K562 (cell line): ENCODE data around the gene NFATC4. TPM values are rescaled to one million over a fixed set of nuclear protein-coding genes. Genes with fewer than 3 reads are reported as not detected.

Experiments used
- ARID2 ChIP-seq: fragments of 450-650 bp; IDR thresholded peaks from 2 replicates; pipeline ENCODE4 v1.6.1; 2017; ENCODE audit warnings: antibody characterized with exemption, mild to moderate bottlenecking
- EWSR1 ChIP-seq: fragments of 450-650 bp; IDR thresholded peaks from 2 replicates; pipeline ENCODE4 v1.6.1; 2018; ENCODE audit warnings: borderline replicate concordance, mild to moderate bottlenecking, low read depth, moderate library complexity; ENCODE audit not compliant: partially characterized antibody
- LARP7 ChIP-seq: fragments of 450-650 bp; IDR thresholded peaks from 2 replicates; pipeline ENCODE4 v1.6.1; 2016
- MNT ChIP-seq, 2 experiments: fragments of 450-650 bp; conservative IDR thresholded peaks; 2 replicates each; pipeline ENCODE4 v1.6.1; 2017; ENCODE audit warnings: mild to moderate bottlenecking in 2 of 2, moderate library complexity in 2 of 2
- NEUROD1 ChIP-seq: fragments of 150-350 bp; IDR thresholded peaks from 2 replicates; pipeline ENCODE4 v1.6.1; 2014; ENCODE audit warnings: borderline replicate concordance, low read length, low read depth; ENCODE audit not compliant: partially characterized antibody
- PHF8 ChIP-seq: fragments of 200-600 bp; sonication (generic); IDR thresholded peaks from 2 replicates; pipeline ENCODE4 v1.6.1; 2012; ENCODE audit warnings: mixed run types, mild to moderate bottlenecking, inconsistent platforms, low read length, moderate library complexity, borderline replicate concordance
- POLR2G ChIP-seq: fragments of 200-400 bp; formaldehyde crosslinking; IDR thresholded peaks from 2 replicates; pipeline ENCODE4 v1.6.1; 2017; ENCODE audit warnings: low read depth, mild to moderate bottlenecking, antibody characterized with exemption, low read length, moderate library complexity
- RB1 ChIP-seq: fragments of 450-650 bp; IDR thresholded peaks from 2 replicates; pipeline ENCODE4 v1.6.1; 2017; ENCODE audit warnings: low read depth, mild to moderate bottlenecking
- RBFOX2 ChIP-seq: fragments of 200-400 bp; formaldehyde crosslinking; IDR thresholded peaks from 2 replicates; pipeline ENCODE4 v1.6.1; 2017; ENCODE audit warnings: low read depth, mild to moderate bottlenecking, low read length, moderate library complexity
- RNF2 ChIP-seq: sonication (generic); IDR thresholded peaks from 2 replicates; pipeline ENCODE4 v1.6.1; 2016
- SIX5 ChIP-seq, 2 experiments: IDR thresholded peaks; 2 replicates each; pipeline ENCODE4 v1.6.1; 2011; ENCODE audit warnings: low read length in 2 of 2, borderline replicate concordance in 1 of 2, low read depth in 1 of 2, mild to moderate bottlenecking in 1 of 2, moderate library complexity in 1 of 2; ENCODE audit not compliant: insufficient read depth in 1 of 2
- SMAD4 ChIP-seq: fragments of 250-450 bp; sonication (Bioruptor Pico); conservative IDR thresholded peaks from 2 replicates; pipeline ENCODE4 v1.8.0; 2021; ENCODE audit warnings: inconsistent platforms, mild to moderate bottlenecking, moderate library complexity
- TOE1 ChIP-seq, 2 experiments: fragments of 450-650 bp in 1 of 2; sonication (generic) in 1 of 2; formaldehyde crosslinking in 1 of 2; IDR thresholded peaks; 2 replicates each; pipeline versions ENCODE4 v1.7.1 to v1.8.0; 2016 to 2022; ENCODE audit warnings: borderline replicate concordance in 2 of 2, mild to moderate bottlenecking in 2 of 2, antibody characterized with exemption in 1 of 2, inconsistent platforms in 1 of 2, low read depth in 1 of 2, missing genetic modification reagents in 1 of 2, moderate library complexity in 1 of 2
- USF2 ChIP-seq: sonication (generic); formaldehyde crosslinking; IDR thresholded peaks from 2 replicates; pipeline ENCODE4 v1.5.0; 2020; ENCODE audit warnings: missing genetic modification reagents
- VEZF1 ChIP-seq: fragments of 200-800 bp; sonication (Bioruptor generic); IDR thresholded peaks from 2 replicates; pipeline ENCODE4 v1.6.1; 2017; ENCODE audit warnings: missing genetic modification characterization, missing compliant biosample characterization
- ZBTB7A ChIP-seq: IDR thresholded peaks from 2 replicates; pipeline ENCODE4 v1.6.1; 2011; ENCODE audit warnings: low read depth, mild to moderate bottlenecking, low read length, moderate library complexity, borderline replicate concordance; ENCODE audit not compliant: control insufficient read depth
- ZEB2 ChIP-seq: fragments of 450-650 bp; IDR thresholded peaks from 2 replicates; pipeline ENCODE4 v1.6.1; 2016
- ZFX ChIP-seq: sonication (generic); formaldehyde crosslinking; IDR thresholded peaks from 2 replicates; pipeline ENCODE4 v1.8.0; 2022; ENCODE audit warnings: mild to moderate bottlenecking, missing genetic modification reagents, moderate library complexity
- ZNF740 ChIP-seq, 3 experiments: fragments of 200-800 bp in 1 of 3; sonication (Bioruptor generic) in 1 of 3; sonication (generic) in 1 of 3; formaldehyde crosslinking in 1 of 3; IDR thresholded peaks; 2 replicates each; pipeline versions ENCODE4 v1.6.1 to v1.8.0; 2016 to 2022; ENCODE audit warnings: mild to moderate bottlenecking in 2 of 3, missing compliant biosample characterization in 2 of 3, missing genetic modification characterization in 2 of 3, missing genetic modification reagents in 1 of 3
- polyA plus RNA-seq, 8 experiments: library from polyadenylated mRNA; depleted of rRNA in 4 of 8; stranded (reverse) in 5 of 8; unstranded in 3 of 8; fragments of >200 nt; fragmentation: Nextera tagmentation in 2 of 8; fragmentation: Illumina TruSeq in 1 of 8; extraction: Ambion mirVana in 2 of 8; extraction: Trizol in 1 of 8; gene quantifications; 2 replicates each; pipeline versions ENCODE4 v1.2.1 to v1.2.3, GENCODE V29; 2011 to 2014; ENCODE audit warnings: inconsistent platforms in 1 of 8, missing spikeins in 1 of 8
- total RNA-seq, 7 experiments: library from RNA; depleted of rRNA in 6 of 7; stranded (reverse); fragments of >200 nt in 6 of 7; fragmentation: Illumina TruSeq in 2 of 7; extraction: Trizol in 2 of 7; gene quantifications; 2 replicates each; pipeline versions ENCODE4 v1.2.1 to v1.2.3, GENCODE V29; 2011 to 2021; ENCODE audit warnings: low replicate concordance in 1 of 7

The NFATC4 gene
- total and polyA plus RNA-seq, 9 of the 15 experiments (the other 6 are each of a cell fraction or from before 2014, with no cell fraction given): 0.25 to 3.8 (median 0.78) TPM; not detected in 1

- TF ChIP-seq EWSR1 (no peak), ARID2 (no peak), ZEB2 (peak; percentile 80), USF2 (no peak), MNT (conservative IDR thresholded peaks at IDR 0.05) (peak in 1 of 2 experiments; percentile 36; a peak in 1 of 4 replicates), RNF2 (no peak), RB1 (0 out of 2 replicates have a peak, but pooled peaks have one; percentile 22), ZFX (CRISPR knock-in tag) (peak; percentile 60), POLR2G (peak; percentile 68), SMAD4 (CRISPR knock-in tag) (0 out of 2 replicates have a peak, but pooled peaks have one; percentile 14), LARP7 (0 out of 2 replicates have a peak, but pooled peaks have one; percentile 29), NEUROD1 (peak; percentile 21), ZNF740 (CRISPR knock-in tag; IDR thresholded peaks at IDR 0.05) (peak; percentile 49; the same call in 1 of the 2 replicates), ZNF740 (tag; IDR thresholded peaks at IDR 0.05) (peak in 1 of 2 experiments; percentile 64; a peak in 2 of 4 replicates), SIX5 (IDR thresholded peaks at IDR 0.05; ENCODE audit: borderline replicate concordance in 1 of 2, insufficient read depth in 1 of 2, low read depth in 1 of 2, low read length in 2 of 2) (no peak), VEZF1 (peak; percentile 48; the same call in 1 of the 2 replicates), TOE1 (IDR thresholded peaks at IDR 0.05; ENCODE audit: borderline replicate concordance) (peak; percentile 89), TOE1 (CRISPR knock-in tag; IDR thresholded peaks at IDR 0.05; ENCODE audit: borderline replicate concordance, low read depth) (no peak), ZBTB7A (peak; percentile 60; the same call in 1 of the 2 replicates), RBFOX2 (peak; percentile 66), PHF8 (peak; percentile 40; the same call in 1 of the 2 replicates)
Observed at GRCh38 chr14:24366721-24367513, 1.1 kb upstream of the NFATC4 start (continued).
